Prostate gland (tissue), 2 donors: ENCODE results near the gene BTBD9. TPM values are rescaled to one million over a fixed set of nuclear protein-coding genes. Genes with fewer than 3 reads are reported as not detected.
"Not testable (repeated sequence)": the region's sequence is repeated elsewhere in the genome, so short reads cannot be mapped to it uniquely, and the experiment has no call there.

ENCODE experiments used
- DNase-seq: peaks from one replicate; pipeline ENCODE4 v3.0.0-alpha.2; 2019; ENCODE audit warnings: low spot score
- H3K27ac ChIP-seq, 2 donors: fragments of 200-600 bp; sonication (generic); 2 replicates each; pipeline ENCODE4 v1.5.1; 2017 to 2019
- H3K27me3 ChIP-seq: fragments of 200-600 bp; sonication (generic); replicated peaks from 2 replicates; pipeline ENCODE4 v1.5.1; 2019; ENCODE audit not compliant: insufficient read depth
- H3K36me3 ChIP-seq, 2 donors: fragments of 200-600 bp; sonication (generic); 1 replicate in 1 of 2; 2 replicates in 1 of 2; pipeline versions ENCODE4 v1.5.1 to v1.8.1; 2017 to 2019
- H3K4me1 ChIP-seq: fragments of 200-600 bp; sonication (generic); replicated peaks from 2 replicates; pipeline ENCODE4 v1.5.1; 2019
- H3K4me3 ChIP-seq, 2 donors: fragments of 200-600 bp; sonication (generic); 2 replicates each; pipeline ENCODE4 v1.5.1; 2017 to 2019
- H3K9me3 ChIP-seq: fragments of 200-600 bp; sonication (generic); 2 replicates; pipeline ENCODE4 v1.5.1; 2017
- POLR2A ChIP-seq: fragments of 450-650 bp; IDR thresholded peaks from one replicate; pipeline ENCODE4 v1.6.1; 2016; ENCODE audit warnings: antibody characterized with exemption, mild to moderate bottlenecking
- POLR2AphosphoS5 ChIP-seq: sonication (generic); formaldehyde crosslinking; IDR thresholded peaks from one replicate; pipeline ENCODE4 v1.6.1; 2017; ENCODE audit warnings: antibody characterized with exemption
- WGBS: methylation state at CpG from one replicate; pipeline ENCODE4 v1.1.5; 2018; 5-methylcytosine and 5-hydroxymethylcytosine counted together
- intact Hi-C: fragments of 100-400 bp; cut with DNase I; formaldehyde crosslinking; loops from one replicate; pipeline ENCODE4 v1.14.2; 2022
- total RNA-seq, 2 donors: library from RNA; depleted of rRNA; stranded (reverse); fragments of >200 nt; gene quantifications; one replicate each; pipeline ENCODE4 v1.1.0, GENCODE V29; 2016
- TF ChIP-seq, protein P1 (sequence below), 4 experiments: fragments of 200-600 bp in 2 of 4; fragments of 450-650 bp in 2 of 4; sonication (generic) in 2 of 4; IDR thresholded peaks; 1 replicate in 3 of 4; 2 replicates in 1 of 4; pipeline ENCODE4 v1.5.1; 2016 to 2019; ENCODE audit warnings: antibody characterized with exemption in 4 of 4, mild to moderate bottlenecking in 2 of 4, moderate library complexity in 2 of 4

The BTBD9 gene
- total RNA-seq, 2 donors from 2014 or later = 11.2 to 17.4 TPM

DNA sequence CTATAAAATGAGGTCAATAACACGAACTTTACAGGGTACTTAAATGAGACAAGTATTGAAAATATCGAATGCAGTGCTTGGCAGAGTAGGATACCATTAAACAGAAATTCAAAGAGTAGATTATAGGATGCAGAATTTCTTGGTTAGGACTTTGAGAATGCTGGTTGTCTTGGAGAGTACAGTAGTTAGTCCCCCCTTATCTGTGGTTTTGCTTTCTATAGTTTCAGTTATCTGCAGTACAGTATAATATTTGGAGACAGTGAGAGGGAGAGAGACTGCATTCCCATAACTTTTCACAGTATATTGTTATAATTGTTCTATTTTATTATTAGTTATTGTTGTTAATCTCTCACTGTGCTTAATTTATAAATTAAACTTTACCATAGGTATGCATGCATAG lies 290.5 kb downstream of the BTBD9 start:
- Histone ChIP-seq H3K27me3 (no peaks in the 10 kb centered on the region), H3K27ac (no peak overlapping the region), H3K36me3 (no peaks in the 10 kb centered on the region), H3K4me3 (no peak overlapping the region), H3K4me1 (no peaks in the 10 kb centered on the region), H3K9me3 (no peaks in the 10 kb centered on the region)
- 83% methylated on average over 2 of the region's 2 CpGs for WGBS
- TF ChIP-seq POLR2AphosphoS5 (no peak), POLR2A (no peak)
- TF ChIP-seq, protein P1, sequence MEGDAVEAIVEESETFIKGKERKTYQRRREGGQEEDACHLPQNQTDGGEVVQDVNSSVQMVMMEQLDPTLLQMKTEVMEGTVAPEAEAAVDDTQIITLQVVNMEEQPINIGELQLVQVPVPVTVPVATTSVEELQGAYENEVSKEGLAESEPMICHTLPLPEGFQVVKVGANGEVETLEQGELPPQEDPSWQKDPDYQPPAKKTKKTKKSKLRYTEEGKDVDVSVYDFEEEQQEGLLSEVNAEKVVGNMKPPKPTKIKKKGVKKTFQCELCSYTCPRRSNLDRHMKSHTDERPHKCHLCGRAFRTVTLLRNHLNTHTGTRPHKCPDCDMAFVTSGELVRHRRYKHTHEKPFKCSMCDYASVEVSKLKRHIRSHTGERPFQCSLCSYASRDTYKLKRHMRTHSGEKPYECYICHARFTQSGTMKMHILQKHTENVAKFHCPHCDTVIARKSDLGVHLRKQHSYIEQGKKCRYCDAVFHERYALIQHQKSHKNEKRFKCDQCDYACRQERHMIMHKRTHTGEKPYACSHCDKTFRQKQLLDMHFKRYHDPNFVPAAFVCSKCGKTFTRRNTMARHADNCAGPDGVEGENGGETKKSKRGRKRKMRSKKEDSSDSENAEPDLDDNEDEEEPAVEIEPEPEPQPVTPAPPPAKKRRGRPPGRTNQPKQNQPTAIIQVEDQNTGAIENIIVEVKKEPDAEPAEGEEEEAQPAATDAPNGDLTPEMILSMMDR (IDR thresholded peaks at IDR 0.05) = no peak
- intact Hi-C loops = no loop called here
- DNase-seq = no peak

DNA sequence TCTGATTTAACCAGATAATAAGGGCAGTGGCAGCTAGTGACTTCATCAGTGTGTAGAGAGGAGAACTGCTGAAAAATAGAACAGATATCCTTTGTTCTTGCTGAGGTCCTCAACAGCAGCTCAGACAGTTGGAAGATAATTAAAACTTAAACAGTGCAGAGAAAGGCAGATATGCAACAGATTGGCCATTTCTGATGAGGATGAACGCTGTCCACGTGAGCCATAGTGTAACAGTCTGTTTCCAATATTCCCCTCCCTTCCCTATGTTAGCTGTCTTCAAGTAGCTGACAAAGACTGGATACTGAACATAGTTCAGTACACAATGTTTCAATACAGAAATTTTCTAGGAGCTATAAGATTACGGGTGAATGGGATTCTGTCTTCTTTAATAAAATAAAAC lies 291.4 kb downstream of the BTBD9 start:
- no peak for DNase-seq
- intact Hi-C loops = no loop called here
- no peaks in the 10 kb centered on the region for H3K9me3 ChIP-seq
- H3K4me1 ChIP-seq = no peaks in the 10 kb centered on the region
- no peak overlapping the region for H3K4me3 ChIP-seq
- H3K36me3 ChIP-seq = no peaks in the 10 kb centered on the region
- 67% methylated on average over 3 of the region's 3 CpGs for WGBS
- H3K27me3 ChIP-seq = no peaks in the 10 kb centered on the region
- TF ChIP-seq, protein P1 (IDR thresholded peaks at IDR 0.05) = no peak
- TF ChIP-seq POLR2A (no peak), POLR2AphosphoS5 (no peak)
- no peak overlapping the region for H3K27ac ChIP-seq

- H3K36me3 ChIP-seq, H3K27me3 ChIP-seq, intact Hi-C loops, H3K4me3 ChIP-seq, H3K27ac ChIP-seq, DNase-seq, H3K4me1 ChIP-seq, H3K9me3 ChIP-seq: not testable (repeated sequence)
- WGBS = 88% methylated on average over 8 of the region's 8 CpGs
Observed at GRCh38 chr6:38347829-38348228, 291.9 kb downstream of the BTBD9 start.

GRCh38 chr6:38346291-38347079 lies 293.2 kb downstream of the BTBD9 start:
- Histone ChIP-seq H3K4me3 (no peak overlapping the region), H3K27me3 (no peaks in the 10 kb centered on the region), H3K27ac (no peak overlapping the region), H3K9me3 (no peaks in the 10 kb centered on the region), H3K36me3 (no peaks in the 10 kb centered on the region), H3K4me1 (no peaks in the 10 kb centered on the region)
- TF ChIP-seq, protein P1 (IDR thresholded peaks at IDR 0.05) = no peak
- no peak for DNase-seq
- intact Hi-C loops = no loop called here
- 88% methylated on average over 5 of the region's 5 CpGs for WGBS

DNA sequence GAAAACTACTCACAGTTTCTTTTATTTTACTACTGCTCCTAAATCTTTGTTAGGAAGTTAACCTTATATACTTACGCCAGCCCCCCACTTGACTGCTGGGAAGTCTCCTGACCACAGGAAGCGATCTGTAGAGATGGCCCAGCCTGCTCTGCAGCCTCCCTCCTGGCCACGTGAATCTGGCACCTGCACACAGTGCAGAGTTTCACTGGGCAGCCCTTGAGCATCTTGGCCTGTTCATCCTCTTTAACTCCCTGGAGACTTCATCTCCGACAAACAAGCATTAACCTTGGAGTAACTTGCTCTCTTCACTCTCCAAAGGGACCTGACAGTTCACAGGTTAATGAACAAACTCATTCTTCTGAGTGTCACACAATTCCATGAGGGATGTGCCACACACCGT lies 294.1 kb downstream of the BTBD9 start:
- 88% methylated on average over 5 of the region's 5 CpGs for WGBS
- Histone ChIP-seq H3K27me3 (no peaks in the 10 kb centered on the region), H3K36me3 (no peaks in the 10 kb centered on the region), H3K9me3 (no peaks in the 10 kb centered on the region), H3K4me3 (no peak overlapping the region), H3K27ac (no peak overlapping the region), H3K4me1 (no peaks in the 10 kb centered on the region)
- intact Hi-C loops = no loop called here
- TF ChIP-seq, protein P1 (IDR thresholded peaks at IDR 0.05) = no peak
- TF ChIP-seq POLR2AphosphoS5 (no peak), POLR2A (no peak)
- DNase-seq = no peak
